Measurements from ENCODE around the gene SLC6A11.

Gene SLC6A11

DNA sequence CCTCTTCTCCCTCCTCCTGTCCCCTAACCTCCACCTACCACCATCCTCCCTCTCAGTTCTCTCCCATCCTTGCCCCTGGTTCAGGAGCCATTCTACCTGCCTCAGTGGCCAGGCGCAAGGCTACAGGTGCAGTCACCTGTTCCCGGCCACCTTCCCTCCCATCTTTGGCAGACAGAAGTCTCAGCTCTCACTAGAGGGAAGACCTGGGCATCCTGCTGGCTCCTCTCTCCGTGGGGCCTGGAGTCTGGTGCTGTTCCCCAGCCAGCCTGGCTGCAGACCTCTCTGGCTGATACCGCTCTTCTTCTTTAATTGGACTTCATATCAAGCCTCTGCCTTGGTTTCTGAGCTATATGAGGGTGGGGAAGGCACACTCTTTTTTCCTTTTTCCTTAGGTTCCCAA is 123.5 kb downstream of the SLC6A11 start:
- TF ChIP-seq, protein P1, sequence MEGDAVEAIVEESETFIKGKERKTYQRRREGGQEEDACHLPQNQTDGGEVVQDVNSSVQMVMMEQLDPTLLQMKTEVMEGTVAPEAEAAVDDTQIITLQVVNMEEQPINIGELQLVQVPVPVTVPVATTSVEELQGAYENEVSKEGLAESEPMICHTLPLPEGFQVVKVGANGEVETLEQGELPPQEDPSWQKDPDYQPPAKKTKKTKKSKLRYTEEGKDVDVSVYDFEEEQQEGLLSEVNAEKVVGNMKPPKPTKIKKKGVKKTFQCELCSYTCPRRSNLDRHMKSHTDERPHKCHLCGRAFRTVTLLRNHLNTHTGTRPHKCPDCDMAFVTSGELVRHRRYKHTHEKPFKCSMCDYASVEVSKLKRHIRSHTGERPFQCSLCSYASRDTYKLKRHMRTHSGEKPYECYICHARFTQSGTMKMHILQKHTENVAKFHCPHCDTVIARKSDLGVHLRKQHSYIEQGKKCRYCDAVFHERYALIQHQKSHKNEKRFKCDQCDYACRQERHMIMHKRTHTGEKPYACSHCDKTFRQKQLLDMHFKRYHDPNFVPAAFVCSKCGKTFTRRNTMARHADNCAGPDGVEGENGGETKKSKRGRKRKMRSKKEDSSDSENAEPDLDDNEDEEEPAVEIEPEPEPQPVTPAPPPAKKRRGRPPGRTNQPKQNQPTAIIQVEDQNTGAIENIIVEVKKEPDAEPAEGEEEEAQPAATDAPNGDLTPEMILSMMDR (IDR thresholded peaks at IDR 0.05; ENCODE audit: low read depth, low read length, missing control alignments) = no peak
- in situ Hi-C loops (cut with HindIII; ENCODE audit: low pct_ligation_motif_present, low sequenced_read_pairs) = no loop called here
- H3K27ac ChIP-seq = no peak overlapping the region

DNA sequence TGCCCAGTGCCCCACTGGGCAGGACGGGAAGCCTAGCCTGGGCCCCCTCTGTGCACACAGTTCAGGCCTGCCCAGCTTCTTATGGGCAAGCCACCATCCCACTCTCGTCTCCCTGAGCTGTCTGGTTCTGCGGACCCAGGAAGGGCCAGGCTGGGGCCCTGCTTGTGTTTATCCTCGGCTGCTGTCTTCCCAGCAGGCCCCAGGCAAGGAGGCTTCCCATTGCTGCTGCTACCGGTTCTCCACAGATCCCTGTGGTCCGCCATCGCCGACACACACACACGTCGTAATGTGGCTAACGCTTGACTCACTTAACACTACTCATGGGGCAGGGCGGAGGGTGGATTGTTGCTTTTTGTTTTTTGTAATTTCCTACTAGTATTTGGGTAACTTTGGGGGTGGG is 124.1 kb downstream of the SLC6A11 start:
- H3K36me3 ChIP-seq (replicated peaks) = no peaks in the 10 kb centered on the region
- H3K4me3 ChIP-seq (ENCODE audit: low read depth, low read length) = no peak overlapping the region
- TF ChIP-seq, protein P1 (IDR thresholded peaks at IDR 0.05; ENCODE audit: low read depth, low read length, missing control alignments) = no peak
- DNase-seq = no peak
- in situ Hi-C loops (cut with HindIII; ENCODE audit: low pct_ligation_motif_present, low sequenced_read_pairs) = no loop called here
- H3K27ac ChIP-seq = no peak overlapping the region
- H3K27me3 ChIP-seq (replicated peaks) = no peaks in the 10 kb centered on the region

More for the DNA sequence above, 123.5 kb downstream of the SLC6A11 start:
- DNase-seq = no peak
- Histone ChIP-seq H3K36me3 (replicated peaks) (no peaks in the 10 kb centered on the region), H3K4me3 (ENCODE audit: low read depth, low read length) (no peak overlapping the region), H3K27me3 (replicated peaks) (no peaks in the 10 kb centered on the region)

DNA sequence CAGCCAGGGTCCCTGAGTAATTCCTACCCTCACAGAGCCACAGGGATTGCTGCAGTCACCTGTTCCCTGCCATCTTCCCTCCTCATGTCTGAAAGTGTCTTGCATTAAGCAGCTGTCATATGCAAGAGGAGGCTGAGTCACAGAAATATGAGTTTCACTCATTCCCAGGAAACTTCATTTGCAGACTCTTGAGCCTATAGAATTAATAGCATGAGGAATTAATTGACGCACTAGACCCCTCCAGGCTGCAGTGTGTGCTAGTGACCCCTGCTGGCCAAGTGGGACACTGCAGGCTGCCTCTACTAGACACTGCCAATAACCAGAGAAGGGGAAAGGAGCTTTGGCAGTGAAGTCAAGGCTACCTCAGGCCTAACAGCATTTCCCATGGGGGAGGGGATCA is 125.9 kb downstream of the SLC6A11 start:
- DNase-seq = no peak
- Histone ChIP-seq H3K4me3 (ENCODE audit: low read depth, low read length) (no peak overlapping the region), H3K36me3 (replicated peaks) (no peaks in the 10 kb centered on the region), H3K27ac (no peak overlapping the region), H3K27me3 (replicated peaks) (no peaks in the 10 kb centered on the region)
- in situ Hi-C loops (cut with HindIII; ENCODE audit: low pct_ligation_motif_present, low sequenced_read_pairs) = no loop called here
- TF ChIP-seq, protein P1 (IDR thresholded peaks at IDR 0.05; ENCODE audit: low read depth, low read length, missing control alignments) = peak; percentile 84

DNA sequence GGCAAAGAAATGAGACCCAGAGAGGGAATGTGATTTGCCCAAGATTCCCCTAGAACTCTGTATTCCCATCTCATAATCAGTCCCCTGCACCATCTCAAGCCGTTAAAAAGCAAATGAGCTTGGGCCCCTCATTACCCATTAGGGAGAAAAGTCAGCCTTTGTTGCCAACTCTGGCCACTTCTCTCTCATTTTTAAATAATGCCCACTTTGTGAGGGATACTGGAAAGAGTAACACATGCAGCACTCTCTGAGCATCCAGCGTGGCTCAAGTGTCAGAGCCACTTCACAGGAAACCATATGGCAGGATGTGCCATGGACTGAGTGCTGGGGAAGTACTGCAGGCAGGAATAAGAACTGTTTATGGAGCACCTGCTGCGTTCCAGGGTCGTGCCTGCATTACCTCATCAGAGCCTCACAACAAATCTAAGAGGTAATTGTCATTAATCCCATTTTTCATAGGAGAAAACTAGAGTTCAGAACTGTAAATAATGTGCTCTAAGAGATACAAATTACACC is 126.7 kb downstream of the SLC6A11 start:
- Histone ChIP-seq H3K4me3 (ENCODE audit: low read depth, low read length) (no peak overlapping the region), H3K27me3 (replicated peaks) (no peaks in the 10 kb centered on the region), H3K27ac (no peak overlapping the region), H3K36me3 (replicated peaks) (no peaks in the 10 kb centered on the region)
- no peak for DNase-seq
- TF ChIP-seq, protein P1 (IDR thresholded peaks at IDR 0.05; ENCODE audit: low read depth, low read length, missing control alignments) = no peak
- in situ Hi-C loops (cut with HindIII; ENCODE audit: low pct_ligation_motif_present, low sequenced_read_pairs) = no loop called here

DNA sequence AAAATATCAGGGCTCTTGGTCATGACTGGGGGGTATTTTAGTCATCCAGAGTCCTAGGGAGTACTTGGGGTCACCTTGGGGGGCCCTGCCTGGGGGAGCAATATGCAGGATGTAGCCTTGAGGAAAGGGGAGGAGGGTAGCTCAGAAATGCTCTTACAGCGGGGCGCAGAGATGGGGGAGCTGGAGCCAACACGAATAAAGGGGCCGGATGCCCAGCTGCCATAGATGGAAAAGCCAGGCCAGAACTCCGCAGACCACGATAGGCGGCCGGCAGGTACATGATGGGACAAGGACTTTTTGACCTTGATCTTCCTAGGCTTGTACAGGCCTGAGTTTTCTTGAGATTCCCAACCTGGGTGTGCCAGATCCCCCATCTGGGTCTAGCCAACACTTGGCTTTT is 128.8 kb downstream of the SLC6A11 start:
- in situ Hi-C loops (cut with HindIII; ENCODE audit: low pct_ligation_motif_present, low sequenced_read_pairs) = no loop called here
- peaks cover 8% of the 10 kb centered on the region for H3K27me3 ChIP-seq (replicated peaks)
- H3K36me3 ChIP-seq (replicated peaks) = no peaks in the 10 kb centered on the region
- H3K27ac ChIP-seq = no peak overlapping the region
- no peak for DNase-seq
- H3K4me3 ChIP-seq (ENCODE audit: low read depth, low read length) = no peak overlapping the region
- TF ChIP-seq, protein P1 (IDR thresholded peaks at IDR 0.05; ENCODE audit: low read depth, low read length, missing control alignments) = no peak

DNA sequence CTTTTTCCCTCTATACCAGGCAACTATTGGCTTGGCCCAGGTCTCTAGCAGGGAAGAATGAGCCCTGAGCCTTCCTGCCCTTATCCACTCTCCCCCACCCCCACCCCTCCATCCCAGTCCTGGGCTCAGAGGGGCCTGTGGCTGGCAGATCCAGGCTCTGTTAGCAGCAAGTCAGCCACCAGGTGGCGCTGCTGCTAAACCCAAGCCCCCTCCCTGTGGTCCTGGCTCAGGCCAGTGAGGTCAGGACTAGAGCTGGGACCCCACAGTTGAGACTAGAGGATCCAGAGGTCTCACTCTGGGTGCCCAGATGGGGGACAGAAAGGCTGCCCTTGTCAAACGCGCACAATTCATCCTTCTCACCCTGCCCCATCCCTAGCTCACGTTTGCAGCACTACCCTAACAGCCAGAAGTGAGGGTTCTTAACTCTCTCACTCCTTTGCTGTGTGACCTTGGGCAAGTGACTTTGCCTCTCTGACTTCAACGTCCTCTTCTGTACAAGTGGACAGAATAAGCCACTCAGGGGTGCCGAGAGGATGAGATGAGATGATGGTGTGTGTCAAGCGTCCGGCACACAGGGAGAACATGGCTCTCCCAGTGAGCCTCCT is 129.8 kb downstream of the SLC6A11 start:
- peaks cover 8% of the 10 kb centered on the region for H3K27me3 ChIP-seq (replicated peaks)
- TF ChIP-seq, protein P1 (IDR thresholded peaks at IDR 0.05; ENCODE audit: low read depth, low read length, missing control alignments) = peak; percentile 87
- no peak overlapping the region for H3K4me3 ChIP-seq (ENCODE audit: low read depth, low read length)
- in situ Hi-C loops (cut with HindIII; ENCODE audit: low pct_ligation_motif_present, low sequenced_read_pairs) = no loop called here
- no peak overlapping the region for H3K27ac ChIP-seq
- H3K36me3 ChIP-seq (replicated peaks) = no peaks in the 10 kb centered on the region
- DNase-seq = no peak
